Measurements from ENCODE around the gene RNF43. TPM values are rescaled to one million over a fixed set of nuclear protein-coding genes. Genes with fewer than 3 reads are reported as not detected.

RNF43 gene
- total RNA-seq, 1 donor from 2014 or later, result 1.7 TPM

GRCh38 chr17:58377661-58378060, 39.7 kb downstream of the RNF43 start:
- no peak overlapping the region for H3K4me3 ChIP-seq (ENCODE audit: low read depth, low read length)
- TF ChIP-seq CTCF (conservative IDR thresholded peaks at IDR 0.05; ENCODE audit: low read depth, low read length), result no peak
- DNase-seq (ENCODE audit: low read depth), result no peak

GRCh38 chr17:58377093-58377601, 40.2 kb downstream of the RNF43 start:
- no peak for DNase-seq (ENCODE audit: low read depth)
- H3K4me3 ChIP-seq (ENCODE audit: low read depth, low read length), result no peak overlapping the region
- no peak for TF ChIP-seq CTCF (conservative IDR thresholded peaks at IDR 0.05; ENCODE audit: low read depth, low read length)

GRCh38 chr17:58376472-58377000, 40.8 kb downstream of the RNF43 start:
- DNase-seq (ENCODE audit: low read depth), result no peak
- TF ChIP-seq CTCF (conservative IDR thresholded peaks at IDR 0.05; ENCODE audit: low read depth, low read length), result no peak
- H3K4me3 ChIP-seq (ENCODE audit: low read depth, low read length), result no peak overlapping the region

GRCh38 chr17:58375811-58376210, 41.5 kb downstream of the RNF43 start:
- no peak for DNase-seq (ENCODE audit: low read depth)

GRCh38 chr17:58375256-58375655, 42.1 kb downstream of the RNF43 start:
- no peak for TF ChIP-seq CTCF (conservative IDR thresholded peaks at IDR 0.05; ENCODE audit: low read depth, low read length)
- DNase-seq (ENCODE audit: low read depth), result no peak
- no peak overlapping the region for H3K4me3 ChIP-seq (ENCODE audit: low read depth, low read length)

More at GRCh38 chr17:58375811-58376210, 41.5 kb downstream of the RNF43 start:
- H3K4me3 ChIP-seq (ENCODE audit: low read depth, low read length), result no peak overlapping the region
- TF ChIP-seq CTCF (conservative IDR thresholded peaks at IDR 0.05; ENCODE audit: low read depth, low read length), result no peak

GRCh38 chr17:58373923-58374322, 43.4 kb downstream of the RNF43 start:
- DNase-seq (ENCODE audit: low read depth), result no peak
- no peak overlapping the region for H3K4me3 ChIP-seq (ENCODE audit: low read depth, low read length)
- TF ChIP-seq CTCF (conservative IDR thresholded peaks at IDR 0.05; ENCODE audit: low read depth, low read length), result no peak

- H3K4me3 ChIP-seq (ENCODE audit: low read depth, low read length), result no peak overlapping the region
- DNase-seq (ENCODE audit: low read depth), result no peak
- TF ChIP-seq CTCF (conservative IDR thresholded peaks at IDR 0.05; ENCODE audit: low read depth, low read length), result no peak
Observed at GRCh38 chr17:58373003-58373402, 44.3 kb downstream of the RNF43 start.

Data from epithelial cell of proximal tubule (primary cell).